Chondrocyte (in vitro differentiated cells): ENCODE data around the gene SPDYA. TPM values are rescaled to one million over a fixed set of nuclear protein-coding genes. Genes with fewer than 3 reads are reported as not detected.
A peak's percentile ranks its signal among the peaks of the same experiment; 100 is the strongest.
"Not testable (repeated sequence)": the region's sequence is repeated elsewhere in the genome, so short reads cannot be mapped to it uniquely, and the experiment has no call there.

Source experiments
- DNase-seq: peaks from one replicate; pipeline ENCODE4 v3.0.0; 2021; ENCODE audit warnings: mixed read lengths, low spot score
- H3K27ac Mint-ChIP-seq: one replicate; pipeline ENCODE4 v1.8.0; 2021; ENCODE audit warnings: mild to moderate bottlenecking, moderate library complexity, mixed read lengths; ENCODE audit not compliant: unreplicated experiment
- H3K27me3 Mint-ChIP-seq: 2 replicates; pipeline ENCODE4 v1.8.0; 2021; ENCODE audit warnings: low read depth, mixed read lengths
- H3K36me3 Mint-ChIP-seq: 2 replicates; pipeline ENCODE4 v1.8.0; 2021; ENCODE audit warnings: low read depth, mixed read lengths
- H3K4me1 Mint-ChIP-seq: 2 replicates; pipeline ENCODE4 v1.8.0; 2021; ENCODE audit warnings: low read depth, mild to moderate bottlenecking, mixed read lengths
- H3K4me3 Mint-ChIP-seq: one replicate; pipeline ENCODE4 v1.8.0; 2021; ENCODE audit warnings: mild to moderate bottlenecking, moderate library complexity, mixed read lengths; ENCODE audit not compliant: unreplicated experiment
- H3K9me3 Mint-ChIP-seq: 2 replicates; pipeline ENCODE4 v1.8.0; 2021; ENCODE audit warnings: low read depth, mixed read lengths
- CTCF ChIP-seq: fragments of 200-600 bp; sonication (generic); IDR thresholded peaks from 2 replicates; pipeline ENCODE4 v1.5.0; 2021; ENCODE audit warnings: antibody characterized with exemption, mild to moderate bottlenecking, moderate library complexity
- total RNA-seq: library from RNA; stranded (reverse); gene quantifications from 3 replicates; pipeline ENCODE4 v1.2.1, GENCODE V29; 2021

Gene SPDYA
- total RNA-seq, 1 donor from 2014 or later, result 1.6 TPM

GRCh38 chr2:28779001-28779400, 31.6 kb upstream of the SPDYA start:
- H3K4me3 Mint-ChIP-seq, result no peak overlapping the region
- no peak overlapping the region for H3K27ac Mint-ChIP-seq
- peaks cover 38% of the 10 kb centered on the region for H3K36me3 Mint-ChIP-seq
- peaks cover 36% of the 10 kb centered on the region for H3K4me1 Mint-ChIP-seq
- DNase-seq, result no peak
- no peaks in the 10 kb centered on the region for H3K9me3 Mint-ChIP-seq
- no peaks in the 10 kb centered on the region for H3K27me3 Mint-ChIP-seq
- TF ChIP-seq CTCF, result no peak

GRCh38 chr2:28780496-28780895, 30.1 kb upstream of the SPDYA start:
- Mint-ChIP-seq H3K9me3 (no peaks in the 10 kb centered on the region), H3K27ac (peak overlapping the region; percentile 41), H3K36me3 (peaks cover 44% of the 10 kb centered on the region), H3K4me1 (peaks cover 28% of the 10 kb centered on the region), H3K27me3 (no peaks in the 10 kb centered on the region), H3K4me3 (no peak overlapping the region)
- no peak for DNase-seq
- TF ChIP-seq CTCF, result no peak

GRCh38 chr2:28782423-28782822, 28.2 kb upstream of the SPDYA start:
- peak overlapping the region; percentile 52 for H3K27ac Mint-ChIP-seq
- H3K9me3 Mint-ChIP-seq, result no peaks in the 10 kb centered on the region
- no peaks in the 10 kb centered on the region for H3K27me3 Mint-ChIP-seq
- no peak for TF ChIP-seq CTCF
- H3K4me1 Mint-ChIP-seq, result peaks cover 12% of the 10 kb centered on the region
- no peak overlapping the region for H3K4me3 Mint-ChIP-seq
- peaks cover 40% of the 10 kb centered on the region for H3K36me3 Mint-ChIP-seq
- no peak for DNase-seq

GRCh38 chr2:28784570-28784969, 26.1 kb upstream of the SPDYA start:
- DNase-seq, H3K4me1 Mint-ChIP-seq, H3K9me3 Mint-ChIP-seq, H3K4me3 Mint-ChIP-seq, H3K27me3 Mint-ChIP-seq: not testable (repeated sequence)
- H3K36me3 Mint-ChIP-seq, result peaks cover 43% of the 10 kb centered on the region
- H3K27ac Mint-ChIP-seq, result peak overlapping the region; percentile 45

- peaks cover 52% of the 10 kb centered on the region for H3K36me3 Mint-ChIP-seq
- TF ChIP-seq CTCF, result no peak
These were observed 14.0 kb upstream of the SPDYA start for GRCh38 chr2:28796620-28797019.

GRCh38 chr2:28801726-28802125, 8.9 kb upstream of the SPDYA start:
- Mint-ChIP-seq H3K4me1 (peaks cover 52% of the 10 kb centered on the region), H3K36me3 (peaks cover 46% of the 10 kb centered on the region), H3K27ac (peak overlapping the region; percentile 41), H3K27me3 (no peaks in the 10 kb centered on the region), H3K4me3 (no peak overlapping the region), H3K9me3 (peaks cover 9% of the 10 kb centered on the region)
- DNase-seq, result no peak
- no peak for TF ChIP-seq CTCF

More at GRCh38 chr2:28796620-28797019, 14.0 kb upstream of the SPDYA start:
- H3K27ac Mint-ChIP-seq, result peak overlapping the region; percentile 18
- no peaks in the 10 kb centered on the region for H3K27me3 Mint-ChIP-seq
- peaks cover 47% of the 10 kb centered on the region for H3K4me1 Mint-ChIP-seq
- DNase-seq, result no peak
- H3K9me3 Mint-ChIP-seq, result peaks cover 26% of the 10 kb centered on the region
- no peak overlapping the region for H3K4me3 Mint-ChIP-seq
